HUES48 (cell line): ENCODE data around the gene METTL22.
A peak's percentile ranks its signal among the peaks of the same experiment; 100 is the strongest.

Experiments used
- H3K27ac ChIP-seq: one replicate; pipeline ENCODE4 v1.7.0; 2013; ENCODE audit warnings: low read depth, low read length, inconsistent platforms
- H3K27me3 ChIP-seq: 2 replicates; pipeline ENCODE4 v1.6.1; 2013; ENCODE audit warnings: mild to moderate bottlenecking, low read length; ENCODE audit not compliant: control insufficient read depth, insufficient read depth
- H3K36me3 ChIP-seq: 2 replicates; pipeline ENCODE4 v1.6.1; 2013; ENCODE audit warnings: low read length; ENCODE audit not compliant: control insufficient read depth, insufficient read depth
- H3K4me1 ChIP-seq: 2 replicates; pipeline ENCODE4 v1.6.1; 2013; ENCODE audit warnings: mild to moderate bottlenecking, low read length; ENCODE audit not compliant: control insufficient read depth, insufficient read depth
- H3K4me3 ChIP-seq: 2 replicates; pipeline ENCODE4 v1.5.1; 2013; ENCODE audit warnings: mild to moderate bottlenecking, low read depth, low read length
- H3K9ac ChIP-seq: 2 replicates; pipeline ENCODE4 v1.6.1; 2013; ENCODE audit warnings: mild to moderate bottlenecking, low read depth, low read length, moderate library complexity
- H3K9me3 ChIP-seq: 2 replicates; pipeline ENCODE4 v1.6.1; 2013; ENCODE audit warnings: low read length; ENCODE audit not compliant: control insufficient read depth, insufficient read depth

METTL22 gene

GRCh38 chr16:8670014-8670560 is 48.6 kb downstream of the METTL22 start:
- Histone ChIP-seq H3K27me3 (peaks cover 16% of the 10 kb centered on the region), H3K4me1 (peaks cover 5% of the 10 kb centered on the region; the same call in 1 of the 2 replicates), H3K27ac (no peak overlapping the region), H3K4me3 (no peak overlapping the region), H3K9ac (no peak overlapping the region), H3K9me3 (no peaks in the 10 kb centered on the region), H3K36me3 (no peaks in the 10 kb centered on the region)

GRCh38 chr16:8673611-8674412 is 52.3 kb downstream of the METTL22 start:
- peak overlapping the region; percentile 18; the same call in 1 of the 2 replicates for H3K9ac ChIP-seq
- no peaks in the 10 kb centered on the region for H3K36me3 ChIP-seq
- no peaks in the 10 kb centered on the region for H3K9me3 ChIP-seq
- H3K27ac ChIP-seq: no peak overlapping the region
- peak overlapping the region; percentile 85 for H3K4me3 ChIP-seq
- H3K4me1 ChIP-seq: peaks cover 5% of the 10 kb centered on the region; the same call in 1 of the 2 replicates
- H3K27me3 ChIP-seq: peaks cover 31% of the 10 kb centered on the region

GRCh38 chr16:8674413-8675022 is 53.0 kb downstream of the METTL22 start, which contains the start of gene ABAT:
ABAT (plus strand) TSS chr16:8674617; CDS start chr16:8735740, 61,123 bp downstream.
- Histone ChIP-seq H3K9ac (peak within 1 kb of the TSS; percentile 41; the same call in 1 of the 2 replicates), H3K27ac (no peak within 1 kb of the TSS), H3K36me3 (no peaks in the 10 kb centered on the region), H3K4me1 (peaks cover 5% of the 10 kb centered on the region; the same call in 1 of the 2 replicates), H3K4me3 (peak within 1 kb of the TSS; percentile 85), H3K9me3 (no peaks in the 10 kb centered on the region), H3K27me3 (peaks cover 31% of the 10 kb centered on the region)

DNA sequence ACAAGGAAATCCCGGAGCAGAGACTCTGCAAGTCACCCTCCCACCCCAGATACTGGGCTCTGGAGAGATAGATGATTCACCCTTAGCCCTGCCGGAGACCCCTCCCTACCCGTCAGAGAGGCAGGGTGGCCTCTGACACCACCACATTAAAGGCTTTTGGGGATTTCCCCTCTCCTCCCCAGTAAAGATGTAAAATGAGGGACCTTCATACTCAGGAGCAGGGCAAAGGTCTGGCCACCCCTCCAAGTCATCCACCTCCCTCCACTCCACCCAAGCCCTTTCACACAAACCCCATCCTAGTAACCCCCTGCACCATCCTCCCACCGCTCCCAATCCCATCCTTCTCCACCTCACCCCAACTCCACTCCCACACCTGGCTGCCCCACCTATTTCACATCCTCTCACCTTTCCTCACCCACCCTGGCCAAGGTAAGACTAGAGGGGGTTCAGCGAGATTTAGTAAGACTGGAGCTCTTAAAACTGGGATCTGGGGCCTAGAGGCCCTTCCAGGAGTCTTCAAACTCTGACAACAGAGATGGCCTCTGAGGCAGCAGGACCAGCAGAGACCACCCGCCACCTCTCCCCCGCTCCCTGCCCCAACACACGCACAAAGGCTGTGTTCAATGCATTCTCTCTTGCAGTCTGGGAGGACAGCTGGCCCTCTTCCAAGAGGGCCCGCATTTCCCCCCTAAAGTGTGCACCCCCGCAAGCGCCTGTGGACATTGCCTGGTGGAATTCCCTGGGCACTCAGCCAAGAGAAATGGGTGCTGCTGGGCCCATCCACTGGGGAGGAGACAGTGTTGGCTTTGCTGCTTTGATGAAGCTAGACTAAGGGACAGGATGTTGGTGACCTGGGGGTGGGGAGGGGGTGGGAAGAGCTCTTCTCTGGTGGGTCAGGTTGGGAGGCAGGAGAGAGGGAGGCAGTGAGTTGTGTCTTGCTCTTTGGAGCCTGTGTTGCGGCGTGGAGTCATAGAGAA is 54.0 kb downstream of the METTL22 start:
- Histone ChIP-seq H3K9ac (no peak overlapping the region), H3K4me1 (peaks cover 5% of the 10 kb centered on the region; the same call in 1 of the 2 replicates), H3K36me3 (no peaks in the 10 kb centered on the region), H3K4me3 (peak overlapping the region; percentile 85), H3K9me3 (no peaks in the 10 kb centered on the region), H3K27ac (no peak overlapping the region), H3K27me3 (peaks cover 31% of the 10 kb centered on the region)

- no peaks in the 10 kb centered on the region for H3K36me3 ChIP-seq
- H3K9ac ChIP-seq: no peak overlapping the region
- peaks cover 31% of the 10 kb centered on the region for H3K27me3 ChIP-seq
- peaks cover 5% of the 10 kb centered on the region; the same call in 1 of the 2 replicates for H3K4me1 ChIP-seq
- H3K4me3 ChIP-seq: no peak overlapping the region
- H3K9me3 ChIP-seq: no peaks in the 10 kb centered on the region
- H3K27ac ChIP-seq: no peak overlapping the region
Observed at GRCh38 chr16:8676160-8676547, 54.7 kb downstream of the METTL22 start.

DNA sequence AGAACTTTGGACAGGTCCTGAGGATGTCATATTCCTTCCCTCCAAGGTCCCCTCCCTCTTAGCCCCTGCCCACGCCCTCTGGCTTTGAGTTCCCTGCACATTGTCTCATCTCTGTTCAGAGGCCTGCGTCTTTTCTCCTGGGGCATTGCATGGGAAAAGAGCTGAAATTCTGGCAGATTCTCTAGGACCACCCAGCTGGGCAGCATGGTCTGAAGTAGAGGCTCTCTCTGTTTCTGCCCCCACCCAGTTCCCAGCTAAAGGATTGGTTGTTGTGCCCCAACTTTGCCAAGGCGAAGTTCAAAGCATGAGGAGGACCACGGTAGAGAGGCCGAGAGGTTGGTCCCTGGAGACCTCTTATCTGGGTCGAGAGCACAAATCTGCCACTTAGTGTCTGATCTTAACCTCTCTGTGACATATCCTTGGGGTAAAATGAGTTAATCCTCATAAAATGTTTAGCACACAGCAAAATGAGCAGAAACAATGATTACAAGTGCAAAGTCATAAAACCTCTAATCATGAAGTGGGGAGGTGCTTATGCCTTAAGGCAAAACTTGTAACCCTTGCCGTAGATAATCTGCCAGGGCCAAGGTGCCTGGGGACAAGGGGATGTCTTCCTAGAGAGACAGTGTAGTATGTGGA is 55.4 kb downstream of the METTL22 start:
- peaks cover 31% of the 10 kb centered on the region for H3K27me3 ChIP-seq
- H3K27ac ChIP-seq: no peak overlapping the region
- H3K4me1 ChIP-seq: peaks cover 5% of the 10 kb centered on the region; the same call in 1 of the 2 replicates
- no peak overlapping the region for H3K4me3 ChIP-seq
- H3K9me3 ChIP-seq: no peaks in the 10 kb centered on the region
- H3K9ac ChIP-seq: no peak overlapping the region
- no peaks in the 10 kb centered on the region for H3K36me3 ChIP-seq

DNA sequence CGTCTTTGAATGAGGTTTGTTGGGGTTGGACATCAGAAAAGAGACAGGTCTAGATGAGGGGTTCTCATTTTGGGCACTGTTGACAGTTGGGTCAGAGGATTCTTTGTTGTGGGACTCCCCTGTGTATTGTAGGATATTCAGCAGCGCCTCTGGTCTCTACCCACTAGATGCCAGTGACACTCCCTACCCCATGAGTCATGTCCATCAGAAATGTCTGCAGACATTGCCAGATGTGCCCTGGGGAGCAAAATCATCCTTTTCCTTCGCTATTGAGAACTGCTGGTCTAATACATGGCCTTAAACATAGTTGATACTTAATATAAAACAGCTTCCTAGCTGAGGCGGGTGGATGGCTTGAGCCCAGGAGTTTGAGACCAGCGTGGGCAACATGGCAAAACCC is 56.0 kb downstream of the METTL22 start:
- H3K4me3 ChIP-seq: no peak overlapping the region
- no peaks in the 10 kb centered on the region for H3K36me3 ChIP-seq
- no peak overlapping the region for H3K27ac ChIP-seq
- no peak overlapping the region for H3K9ac ChIP-seq
- no peaks in the 10 kb centered on the region for H3K9me3 ChIP-seq
- H3K27me3 ChIP-seq: peaks cover 31% of the 10 kb centered on the region
- peaks cover 5% of the 10 kb centered on the region; the same call in 1 of the 2 replicates for H3K4me1 ChIP-seq

GRCh38 chr16:8678068-8678927 is 56.8 kb downstream of the METTL22 start:
- Histone ChIP-seq H3K27me3 (peaks cover 27% of the 10 kb centered on the region), H3K36me3 (no peaks in the 10 kb centered on the region), H3K4me3 (no peak overlapping the region), H3K4me1 (peaks cover 5% of the 10 kb centered on the region; the same call in 1 of the 2 replicates), H3K9me3 (no peaks in the 10 kb centered on the region), H3K9ac (no peak overlapping the region), H3K27ac (no peak overlapping the region)

- Histone ChIP-seq H3K9me3 (no peaks in the 10 kb centered on the region), H3K27me3 (peaks cover 21% of the 10 kb centered on the region), H3K9ac (no peak overlapping the region), H3K4me1 (no peaks in the 10 kb centered on the region), H3K36me3 (no peaks in the 10 kb centered on the region), H3K4me3 (no peak overlapping the region), H3K27ac (no peak overlapping the region)
Observed at GRCh38 chr16:8679151-8679550, 57.7 kb downstream of the METTL22 start.
